HG03565 (cell line): ENCODE data around the gene KLK5.
"Not testable (repeated sequence)": the region's sequence is repeated elsewhere in the genome, so short reads cannot be mapped to it uniquely, and the experiment has no call there.

Source experiments
- ATAC-seq: cut with Tn5 transposase; IDR thresholded peaks from one replicate; pipeline ENCODE4 v1.9.1; 2021; ENCODE audit warnings: mild to moderate bottlenecking, moderate library complexity; ENCODE audit not compliant: unreplicated experiment

The KLK5 gene

GRCh38 chr19:50952910-50953309 is at the start of gene KLK5:
TSS of gene KLK5 (minus strand) at chr19:50953038. CDS start at chr19:50952657, 381 bp downstream.
- no peak for ATAC-seq

GRCh38 chr19:51002089-51002532 is 49.3 kb upstream of the KLK5 start:
- no peak for ATAC-seq

- no peak for ATAC-seq
These were observed 48.7 kb upstream of the KLK5 start, which contains the start of gene KLK8 for GRCh38 chr19:51001515-51001914. TSS of gene KLK8 (minus strand) at chr19:51001604. CDS start at chr19:51001167, 437 bp downstream.

DNA sequence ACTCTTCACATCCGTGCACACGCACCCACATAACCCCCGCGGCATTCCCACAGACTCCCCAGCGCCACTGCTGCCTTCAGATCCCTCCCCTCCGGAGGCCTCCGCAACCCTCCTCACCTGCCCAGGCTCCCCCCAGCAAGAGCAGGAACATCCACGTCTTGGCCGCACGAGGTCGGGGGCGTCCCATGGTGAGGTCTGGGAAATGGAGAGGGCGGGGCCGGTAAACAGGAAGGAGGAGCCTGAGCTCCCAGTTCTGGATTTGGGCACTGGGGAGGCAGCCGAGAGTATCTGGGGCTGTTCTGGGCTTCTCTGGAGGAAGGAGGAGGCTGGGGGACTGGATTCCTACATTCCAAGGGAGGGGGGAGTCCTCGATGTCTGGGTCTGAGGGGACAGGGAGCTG is 48.1 kb upstream of the KLK5 start:
- ATAC-seq: no peak

GRCh38 chr19:51000426-51000825 is 47.6 kb upstream of the KLK5 start:
- ATAC-seq: no peak

- ATAC-seq: no peak
These were observed 45.8 kb upstream of the KLK5 start for GRCh38 chr19:50998686-50999085.

DNA sequence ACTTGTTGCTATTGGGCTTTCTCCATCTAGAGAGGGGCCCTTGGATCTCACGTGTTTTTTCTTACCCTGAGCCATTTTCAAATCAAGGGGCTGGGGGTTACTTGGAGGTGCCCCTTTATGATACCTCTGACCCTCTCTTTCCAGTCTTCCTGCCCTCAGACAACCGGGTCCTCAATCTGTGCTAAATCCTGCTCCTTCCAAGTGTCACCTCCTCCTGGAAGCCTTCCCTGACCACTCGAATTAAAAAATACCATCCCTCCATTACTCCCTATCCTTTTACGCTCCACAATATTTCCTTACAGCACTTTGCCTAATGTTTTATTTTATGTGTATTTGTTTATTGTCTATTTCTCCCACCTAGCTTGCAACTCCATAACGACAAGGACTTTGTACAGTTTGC is 45.2 kb upstream of the KLK5 start:
- no peak for ATAC-seq

DNA sequence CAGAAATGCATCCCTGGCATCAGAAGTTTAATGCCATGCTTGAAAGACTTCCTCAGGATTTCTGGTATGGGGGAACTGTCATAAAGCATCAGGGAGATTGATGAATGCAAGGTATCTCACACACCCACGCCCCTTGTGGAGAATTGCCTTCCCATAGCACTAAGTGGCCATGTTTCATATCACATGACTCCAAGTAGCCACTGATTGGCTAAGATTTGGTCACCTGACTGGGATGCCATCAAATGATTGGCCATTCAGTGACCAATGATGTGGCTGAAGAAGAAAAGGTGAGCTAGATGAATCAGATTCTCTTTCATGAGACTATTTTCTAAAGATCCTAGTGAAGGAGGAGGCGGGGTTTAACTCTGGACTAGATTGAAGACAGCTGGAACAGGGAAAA is 41.3 kb upstream of the KLK5 start:
- no peak for ATAC-seq

- ATAC-seq: no peak
These were observed 39.8 kb upstream of the KLK5 start for GRCh38 chr19:50992666-50993035.

DNA sequence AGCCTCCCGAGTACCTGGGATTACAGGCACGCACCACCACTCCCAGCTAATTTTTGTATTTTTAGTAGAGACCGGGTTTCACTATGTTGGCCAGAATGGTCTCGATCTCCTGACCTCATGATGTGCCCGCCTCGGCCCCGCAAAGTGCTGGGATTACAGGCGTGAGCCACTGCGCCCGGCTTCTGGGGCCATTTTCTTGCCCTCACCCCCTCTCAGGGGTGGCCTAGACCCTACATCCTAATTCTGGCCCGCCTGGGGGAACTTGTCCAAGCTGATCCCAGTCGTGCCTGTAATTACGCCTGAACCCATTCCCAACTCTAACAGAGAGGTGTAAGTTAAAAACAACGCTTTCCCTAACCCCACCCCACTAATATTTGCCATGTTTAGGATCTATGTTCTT is 31.6 kb upstream of the KLK5 start:
- not testable (repeated sequence) for ATAC-seq

GRCh38 chr19:50983625-50984292 is 30.9 kb upstream of the KLK5 start, which contains the start of gene KLK7:
TSS of gene KLK7 (minus strand) at chr19:50983917. CDS start at chr19:50982399, 1,518 bp downstream.
- no peak for ATAC-seq

DNA sequence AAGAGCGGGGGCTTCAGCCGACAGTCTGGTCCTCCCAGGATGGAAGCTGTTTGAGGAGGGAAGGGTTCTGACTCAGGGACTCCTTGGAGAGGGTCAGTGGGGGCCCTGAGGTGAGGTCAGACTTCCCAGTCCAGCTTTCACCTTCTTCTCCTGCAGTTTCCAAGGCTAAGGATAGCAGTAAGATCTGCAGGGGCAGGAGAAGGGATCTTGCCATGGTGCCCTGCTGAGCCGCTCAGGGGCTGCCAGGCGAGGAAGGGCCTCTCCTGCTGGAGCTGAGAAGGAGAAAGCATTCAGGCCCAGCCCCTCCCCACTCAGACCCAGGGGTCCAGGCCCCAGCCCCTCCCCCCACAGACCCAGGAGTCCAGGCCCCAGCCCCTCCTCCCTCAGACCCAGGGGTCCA is 29.3 kb upstream of the KLK5 start:
- no peak for ATAC-seq

DNA sequence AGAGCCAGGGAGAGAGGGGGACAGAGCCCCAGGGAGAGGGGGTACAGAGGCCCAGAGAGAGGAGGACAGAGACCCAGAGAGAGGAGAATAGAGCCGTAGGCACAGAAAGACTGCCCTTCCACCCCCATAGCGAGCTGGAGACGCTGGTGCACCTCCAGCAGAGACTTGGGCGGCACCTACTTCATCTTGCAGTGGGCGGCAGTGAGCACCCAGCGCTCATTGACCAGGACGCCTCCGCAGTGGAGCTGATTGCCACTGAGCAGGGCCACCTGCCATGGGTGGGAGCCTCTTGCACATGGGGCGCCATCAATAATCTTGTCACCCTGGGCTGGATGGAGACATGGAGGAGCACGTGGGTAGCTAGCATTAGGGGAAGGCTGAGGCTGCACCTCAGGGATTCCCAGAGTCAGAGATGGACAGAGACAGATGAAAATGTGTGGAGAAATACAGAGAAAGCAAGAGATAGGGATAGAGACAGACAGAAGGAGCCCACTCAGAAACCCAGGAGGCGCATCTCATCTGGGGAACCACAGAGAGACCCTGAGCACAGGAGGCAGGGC is 28.8 kb upstream of the KLK5 start:
- ATAC-seq: no peak

DNA sequence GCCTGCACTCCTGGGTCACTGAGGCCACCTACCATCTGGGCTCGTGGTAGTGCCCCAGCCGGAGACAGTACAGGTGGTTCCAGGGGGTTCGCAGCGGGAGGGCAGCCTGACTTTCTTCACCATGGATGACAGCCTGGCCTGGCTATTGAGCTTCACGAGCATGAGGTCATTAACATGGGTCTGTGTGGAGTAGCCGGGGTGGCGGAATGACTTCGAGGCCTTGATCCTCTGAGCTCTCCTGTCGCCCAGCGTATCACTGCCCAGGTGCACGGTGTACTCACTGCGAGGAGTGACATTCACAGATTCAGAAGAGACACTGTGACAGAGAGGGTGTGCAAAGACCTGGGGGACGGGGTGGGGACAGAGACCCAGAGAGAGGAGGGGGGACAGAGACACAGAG is 27.4 kb upstream of the KLK5 start:
- no peak for ATAC-seq

DNA sequence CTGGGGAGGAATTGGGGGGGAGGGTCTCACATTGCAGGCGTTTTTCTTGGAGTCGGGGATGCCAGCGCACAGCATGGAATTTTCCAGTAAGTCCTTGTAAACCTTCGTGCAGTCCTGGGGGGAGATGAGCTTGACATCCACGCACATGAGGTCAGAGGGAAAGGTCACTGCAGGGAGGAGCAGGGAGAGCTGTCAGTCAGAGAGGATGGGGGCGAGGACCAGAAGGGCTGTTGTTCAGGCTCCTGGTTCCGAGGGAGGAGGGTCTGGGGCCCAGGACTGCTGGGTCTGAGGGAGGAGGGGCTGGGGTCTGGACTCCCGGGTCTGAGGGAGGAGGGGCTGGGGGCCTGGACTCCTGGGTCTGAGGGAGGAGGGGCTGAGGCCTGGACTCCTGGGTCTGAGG is 26.9 kb upstream of the KLK5 start:
- ATAC-seq: no peak

GRCh38 chr19:50978772-50979390 is 26.0 kb upstream of the KLK5 start:
- no peak for ATAC-seq

DNA sequence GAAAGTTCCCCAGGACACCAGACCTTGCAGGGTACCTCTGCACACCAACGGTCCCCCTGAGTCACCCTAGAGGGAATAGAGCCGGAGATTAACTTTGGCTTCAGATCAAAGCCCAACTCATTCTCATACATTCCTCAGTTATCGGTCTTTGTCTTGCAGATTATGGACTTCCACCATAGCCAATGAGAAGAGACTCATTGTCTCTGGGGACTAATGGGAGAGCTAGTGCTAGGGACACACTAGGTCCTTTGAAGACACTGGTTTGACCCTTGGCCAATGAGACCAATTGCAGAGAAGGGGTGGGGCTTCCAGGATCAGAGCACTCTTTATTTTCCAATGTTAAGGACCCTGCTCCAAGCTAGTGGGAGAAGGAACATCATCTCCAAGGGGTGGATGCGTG is 24.8 kb upstream of the KLK5 start:
- ATAC-seq: no peak

DNA sequence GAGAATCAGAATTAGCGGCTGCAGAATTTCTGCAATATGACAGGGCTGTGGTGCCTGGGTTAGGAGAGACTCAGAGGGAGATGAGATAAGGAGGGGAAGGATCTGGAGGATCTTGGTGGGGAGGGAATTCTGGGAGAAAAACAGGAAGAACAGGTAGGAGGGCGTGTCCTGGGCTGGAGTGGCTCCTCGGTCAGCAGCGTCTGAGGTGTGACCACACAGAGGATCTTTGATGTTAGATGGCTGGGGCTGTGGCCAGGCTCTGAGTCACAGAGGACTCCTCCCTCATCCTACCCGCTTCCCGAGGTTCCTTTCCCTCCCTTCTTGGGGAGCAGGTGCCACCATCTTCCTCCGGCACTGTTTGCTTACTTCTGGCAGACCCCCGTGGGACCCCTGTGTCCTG is 22.9 kb upstream of the KLK5 start:
- no peak for ATAC-seq

GRCh38 chr19:50974702-50975556 is 22.1 kb upstream of the KLK5 start:
- no peak for ATAC-seq

- no peak for ATAC-seq
These were observed 20.0 kb upstream of the KLK5 start for GRCh38 chr19:50972795-50973376.

GRCh38 chr19:50969810-50970209 is 17.0 kb upstream of the KLK5 start:
- ATAC-seq: not testable (repeated sequence)
